ENCODE results near the gene SPATA6L.

GRCh38 chr9:4700932-4701331 lies 34.7 kb upstream of the SPATA6L start:
- TF ChIP-seq, protein P1, sequence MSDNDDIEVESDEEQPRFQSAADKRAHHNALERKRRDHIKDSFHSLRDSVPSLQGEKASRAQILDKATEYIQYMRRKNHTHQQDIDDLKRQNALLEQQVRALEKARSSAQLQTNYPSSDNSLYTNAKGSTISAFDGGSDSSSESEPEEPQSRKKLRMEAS (IDR thresholded peaks at IDR 0.05; ENCODE audit: low read depth) = no peak
- no peak for TF ChIP-seq TAF1 (IDR thresholded peaks at IDR 0.05; ENCODE audit: borderline replicate concordance, low read depth, low read length)
- TF ChIP-seq, protein P2, sequence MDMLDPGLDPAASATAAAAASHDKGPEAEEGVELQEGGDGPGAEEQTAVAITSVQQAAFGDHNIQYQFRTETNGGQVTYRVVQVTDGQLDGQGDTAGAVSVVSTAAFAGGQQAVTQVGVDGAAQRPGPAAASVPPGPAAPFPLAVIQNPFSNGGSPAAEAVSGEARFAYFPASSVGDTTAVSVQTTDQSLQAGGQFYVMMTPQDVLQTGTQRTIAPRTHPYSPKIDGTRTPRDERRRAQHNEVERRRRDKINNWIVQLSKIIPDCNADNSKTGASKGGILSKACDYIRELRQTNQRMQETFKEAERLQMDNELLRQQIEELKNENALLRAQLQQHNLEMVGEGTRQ (IDR thresholded peaks at IDR 0.05; ENCODE audit: borderline replicate concordance, low read depth, low read length) = no peak
- TF ChIP-seq, protein P3, sequence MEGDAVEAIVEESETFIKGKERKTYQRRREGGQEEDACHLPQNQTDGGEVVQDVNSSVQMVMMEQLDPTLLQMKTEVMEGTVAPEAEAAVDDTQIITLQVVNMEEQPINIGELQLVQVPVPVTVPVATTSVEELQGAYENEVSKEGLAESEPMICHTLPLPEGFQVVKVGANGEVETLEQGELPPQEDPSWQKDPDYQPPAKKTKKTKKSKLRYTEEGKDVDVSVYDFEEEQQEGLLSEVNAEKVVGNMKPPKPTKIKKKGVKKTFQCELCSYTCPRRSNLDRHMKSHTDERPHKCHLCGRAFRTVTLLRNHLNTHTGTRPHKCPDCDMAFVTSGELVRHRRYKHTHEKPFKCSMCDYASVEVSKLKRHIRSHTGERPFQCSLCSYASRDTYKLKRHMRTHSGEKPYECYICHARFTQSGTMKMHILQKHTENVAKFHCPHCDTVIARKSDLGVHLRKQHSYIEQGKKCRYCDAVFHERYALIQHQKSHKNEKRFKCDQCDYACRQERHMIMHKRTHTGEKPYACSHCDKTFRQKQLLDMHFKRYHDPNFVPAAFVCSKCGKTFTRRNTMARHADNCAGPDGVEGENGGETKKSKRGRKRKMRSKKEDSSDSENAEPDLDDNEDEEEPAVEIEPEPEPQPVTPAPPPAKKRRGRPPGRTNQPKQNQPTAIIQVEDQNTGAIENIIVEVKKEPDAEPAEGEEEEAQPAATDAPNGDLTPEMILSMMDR (IDR thresholded peaks at IDR 0.05) = no peak
- TF ChIP-seq EP300 (IDR thresholded peaks at IDR 0.05; ENCODE audit: borderline replicate concordance in 1 of 2, low read depth in 1 of 2, low read length in 1 of 2) = no peak
- TF ChIP-seq RAD21 (IDR thresholded peaks at IDR 0.05; ENCODE audit: low read length) = no peak

Data from SK-N-SH (cell line).